Mesendoderm (in vitro differentiated cells): ENCODE data around the gene RBM19.

Experiments used
- DNase-seq: peaks from one replicate; pipeline ENCODE4 v3.0.0; 2013
- H2AK5ac ChIP-seq: 2 replicates; pipeline ENCODE4 v1.6.1; 2013; ENCODE audit warnings: low read length, inconsistent platforms
- H2BK120ac ChIP-seq: 2 replicates; pipeline ENCODE4 v1.6.1; 2013; ENCODE audit warnings: low read depth, mild to moderate bottlenecking, low read length, moderate library complexity, mixed read lengths
- H2BK15ac ChIP-seq: replicated peaks from 2 replicates; pipeline ENCODE4 v1.6.1; 2013; ENCODE audit warnings: low read depth, mild to moderate bottlenecking, moderate library complexity
- H2BK5ac ChIP-seq: 2 replicates; pipeline ENCODE4 v1.6.1; 2013; ENCODE audit warnings: low read length, inconsistent platforms
- H3K18ac ChIP-seq: 2 replicates; pipeline ENCODE4 v1.6.1; 2013; ENCODE audit warnings: mild to moderate bottlenecking, low read length, mixed read lengths
- H3K23ac ChIP-seq: one replicate; pipeline ENCODE4 v1.6.1; 2013; ENCODE audit warnings: low read length
- H3K27ac ChIP-seq: 2 replicates; pipeline ENCODE4 v1.5.1; 2013; ENCODE audit warnings: low read depth, mild to moderate bottlenecking, inconsistent platforms, low read length, moderate library complexity
- H3K27me3 ChIP-seq: 2 replicates; pipeline ENCODE4 v1.6.1; 2013; ENCODE audit warnings: low read length, control low read depth, mild to moderate bottlenecking, inconsistent platforms; ENCODE audit not compliant: insufficient read depth, poor library complexity
- H3K36me3 ChIP-seq: 2 replicates; pipeline ENCODE4 v1.6.1; 2013; ENCODE audit warnings: low read length, inconsistent platforms; ENCODE audit not compliant: control insufficient read depth, insufficient read depth
- H3K4ac ChIP-seq: one replicate; pipeline ENCODE4 v1.6.1; 2013; ENCODE audit warnings: low read depth, mild to moderate bottlenecking, low read length, moderate library complexity
- H3K4me1 ChIP-seq: 2 replicates; pipeline ENCODE4 v1.6.1; 2013; ENCODE audit warnings: low read depth, low read length, inconsistent platforms; ENCODE audit not compliant: control insufficient read depth
- H3K4me2 ChIP-seq: 2 replicates; pipeline ENCODE4 v1.6.1; 2013; ENCODE audit warnings: low read length
- H3K4me3 ChIP-seq: 2 replicates; pipeline ENCODE4 v1.5.1; 2013; ENCODE audit warnings: mild to moderate bottlenecking, low read length
- H3K56ac ChIP-seq: one replicate; pipeline ENCODE4 v1.6.1; 2013; ENCODE audit warnings: low read length
- H3K79me1 ChIP-seq: 2 replicates; pipeline ENCODE4 v1.6.1; 2013; ENCODE audit warnings: low read length, inconsistent platforms
- H3K79me2 ChIP-seq: 2 replicates; pipeline ENCODE4 v1.6.1; 2013; ENCODE audit warnings: mild to moderate bottlenecking, low read length; ENCODE audit not compliant: control insufficient read depth, insufficient read depth
- H3K9ac ChIP-seq: 2 replicates; pipeline ENCODE4 v1.6.1; 2013; ENCODE audit warnings: low read length, inconsistent platforms
- H4K5ac ChIP-seq: one replicate; pipeline ENCODE4 v1.6.1; 2013; ENCODE audit warnings: low read length
- H4K8ac ChIP-seq: one replicate; pipeline ENCODE4 v1.6.1; 2013; ENCODE audit warnings: low read depth, mild to moderate bottlenecking, control low read depth, low read length, moderate library complexity
- WGBS: extraction: QIAGEN DNeasy Blood & Tissue Kit; methylation state at CpG from one replicate; pipeline ENCODE4 v1.1.7; 2013; ENCODE audit warnings: low lambda C conversion rate, missing lambda C conversion rate; ENCODE audit not compliant: insufficient coverage; ENCODE audit errors: extremely low coverage; 5-methylcytosine and 5-hydroxymethylcytosine counted together

RBM19 gene

GRCh38 chr12:113837528-113838296 lies 128.4 kb downstream of the RBM19 start:
- Histone ChIP-seq H3K79me2 (no peaks in the 10 kb centered on the region), H4K8ac (no peak overlapping the region), H3K36me3 (no peaks in the 10 kb centered on the region), H3K18ac (no peak overlapping the region), H2BK15ac (no peak overlapping the region), H3K4ac (no peak overlapping the region), H3K79me1 (no peaks in the 10 kb centered on the region), H2BK120ac (no peak overlapping the region), H3K23ac (no peak overlapping the region), H2AK5ac (no peak overlapping the region), H3K27ac (no peak overlapping the region), H3K27me3 (no peaks in the 10 kb centered on the region), H3K4me1 (no peaks in the 10 kb centered on the region), H3K9ac (no peak overlapping the region), H3K4me3 (no peak overlapping the region), H2BK5ac (no peak overlapping the region), H4K5ac (no peak overlapping the region), H3K56ac (no peak overlapping the region), H3K4me2 (no peak overlapping the region)
- WGBS = 100% methylated on average over 1 of the region's 15 CpGs
- DNase-seq = no peak

GRCh38 chr12:113837084-113837483 lies 129.0 kb downstream of the RBM19 start:
- no peak overlapping the region for H2BK15ac ChIP-seq
- H3K9ac ChIP-seq = no peak overlapping the region
- no CpG with 5 or more reads among the region's 5 CpGs for WGBS
- no peak overlapping the region for H3K56ac ChIP-seq
- H2BK5ac ChIP-seq = no peak overlapping the region
- no peaks in the 10 kb centered on the region for H3K79me2 ChIP-seq
- no peak overlapping the region for H4K5ac ChIP-seq
- H3K4me1 ChIP-seq = no peaks in the 10 kb centered on the region
- no peak overlapping the region for H3K27ac ChIP-seq
- H3K18ac ChIP-seq = no peak overlapping the region
- H3K4me3 ChIP-seq = no peak overlapping the region
- H3K4ac ChIP-seq = no peak overlapping the region
- H3K27me3 ChIP-seq = no peaks in the 10 kb centered on the region
- no peaks in the 10 kb centered on the region for H3K79me1 ChIP-seq
- H2AK5ac ChIP-seq = no peak overlapping the region
- no peak for DNase-seq
- H4K8ac ChIP-seq = no peak overlapping the region
- H3K23ac ChIP-seq = no peak overlapping the region
- H3K4me2 ChIP-seq = no peak overlapping the region
- no peak overlapping the region for H2BK120ac ChIP-seq
- no peaks in the 10 kb centered on the region for H3K36me3 ChIP-seq

- Histone ChIP-seq H4K8ac (no peak overlapping the region), H3K4me3 (no peak overlapping the region), H4K5ac (no peak overlapping the region), H3K79me1 (no peaks in the 10 kb centered on the region), H2BK120ac (no peak overlapping the region), H3K9ac (no peak overlapping the region), H3K79me2 (no peaks in the 10 kb centered on the region), H2BK5ac (no peak overlapping the region), H2BK15ac (no peak overlapping the region), H3K18ac (no peak overlapping the region), H3K4me1 (no peaks in the 10 kb centered on the region), H3K27me3 (no peaks in the 10 kb centered on the region), H3K23ac (no peak overlapping the region), H3K36me3 (no peaks in the 10 kb centered on the region), H2AK5ac (no peak overlapping the region), H3K4me2 (no peak overlapping the region), H3K56ac (no peak overlapping the region), H3K4ac (no peak overlapping the region), H3K27ac (no peak overlapping the region)
- no CpG with 5 or more reads among the region's 16 CpGs for WGBS
- no peak for DNase-seq
Measured at GRCh38 chr12:113835896-113836295, 130.2 kb downstream of the RBM19 start.

DNA sequence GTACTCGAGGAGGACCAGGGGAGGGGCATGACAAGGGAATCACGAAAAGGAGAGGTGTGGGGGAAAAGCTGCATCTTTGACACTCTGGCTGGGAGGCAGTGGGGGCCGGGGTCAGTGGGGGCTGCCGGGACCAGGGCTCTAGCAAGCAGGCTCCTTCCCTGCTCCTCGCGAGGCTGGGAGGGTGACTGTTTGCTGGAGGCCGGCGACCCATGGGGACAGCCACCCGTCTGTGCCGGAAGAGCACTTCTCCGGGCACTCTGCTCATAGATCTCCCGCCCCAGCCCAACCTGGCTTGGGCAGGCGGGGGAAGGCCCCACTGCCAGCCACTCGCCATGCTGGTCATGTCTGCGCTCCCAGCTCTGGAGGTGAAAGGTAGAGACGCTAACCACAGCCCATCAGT lies 130.7 kb downstream of the RBM19 start:
- H3K23ac ChIP-seq = no peak overlapping the region
- no peaks in the 10 kb centered on the region for H3K4me1 ChIP-seq
- H3K27me3 ChIP-seq = no peaks in the 10 kb centered on the region
- no peaks in the 10 kb centered on the region for H3K36me3 ChIP-seq
- H3K4ac ChIP-seq = no peak overlapping the region
- H4K5ac ChIP-seq = no peak overlapping the region
- no peak overlapping the region for H3K4me3 ChIP-seq
- no peak overlapping the region for H3K27ac ChIP-seq
- no peaks in the 10 kb centered on the region for H3K79me1 ChIP-seq
- H3K4me2 ChIP-seq = no peak overlapping the region
- DNase-seq = no peak
- no peak overlapping the region for H3K56ac ChIP-seq
- no peak overlapping the region for H2BK5ac ChIP-seq
- no peaks in the 10 kb centered on the region for H3K79me2 ChIP-seq
- H2AK5ac ChIP-seq = no peak overlapping the region
- H2BK120ac ChIP-seq = no peak overlapping the region
- H3K9ac ChIP-seq = no peak overlapping the region
- H3K18ac ChIP-seq = no peak overlapping the region
- no peak overlapping the region for H4K8ac ChIP-seq
- no CpG with 5 or more reads among the region's 16 CpGs for WGBS
- H2BK15ac ChIP-seq = no peak overlapping the region

DNA sequence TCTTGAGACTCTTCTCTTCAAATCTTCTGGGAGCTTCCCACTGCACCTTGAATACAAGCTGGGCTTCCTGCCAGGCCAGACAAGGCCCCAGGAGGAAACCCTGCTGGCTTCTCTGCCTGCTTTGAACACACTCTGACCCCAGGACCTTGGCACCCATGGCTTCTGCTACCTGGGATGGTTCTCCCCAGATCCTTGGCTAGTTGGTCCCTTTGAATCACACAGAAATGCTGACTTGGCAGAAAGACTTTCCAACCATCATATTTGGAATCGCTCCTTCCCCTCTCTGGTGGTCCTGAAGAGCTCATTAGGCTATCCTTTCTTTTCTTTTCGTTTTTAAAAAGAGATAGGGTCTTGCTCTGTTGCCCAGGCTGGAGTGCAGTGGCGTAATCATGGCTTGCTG lies 132.7 kb downstream of the RBM19 start:
- Histone ChIP-seq H3K27me3 (no peaks in the 10 kb centered on the region), H3K4me1 (no peaks in the 10 kb centered on the region), H3K9ac (no peak overlapping the region), H2BK15ac (no peak overlapping the region), H3K4me2 (no peak overlapping the region), H4K5ac (no peak overlapping the region), H3K23ac (no peak overlapping the region), H2BK120ac (no peak overlapping the region), H3K36me3 (no peaks in the 10 kb centered on the region), H3K56ac (no peak overlapping the region), H4K8ac (no peak overlapping the region), H2AK5ac (no peak overlapping the region), H3K4ac (no peak overlapping the region), H3K79me2 (no peaks in the 10 kb centered on the region), H3K79me1 (no peaks in the 10 kb centered on the region), H3K4me3 (no peak overlapping the region), H3K18ac (no peak overlapping the region), H2BK5ac (no peak overlapping the region), H3K27ac (no peak overlapping the region)
- DNase-seq = no peak
- WGBS = no CpG with 5 or more reads among the region's 3 CpGs

- no peak overlapping the region for H4K5ac ChIP-seq
- no peaks in the 10 kb centered on the region for H3K79me2 ChIP-seq
- H3K4me2 ChIP-seq = no peak overlapping the region
- no peaks in the 10 kb centered on the region for H3K27me3 ChIP-seq
- H3K4me3 ChIP-seq = no peak overlapping the region
- H2BK120ac ChIP-seq = no peak overlapping the region
- H3K4me1 ChIP-seq = no peaks in the 10 kb centered on the region
- H3K23ac ChIP-seq = no peak overlapping the region
- H2BK15ac ChIP-seq = no peak overlapping the region
- H2BK5ac ChIP-seq = no peak overlapping the region
- H3K18ac ChIP-seq = no peak overlapping the region
- H3K79me1 ChIP-seq = no peaks in the 10 kb centered on the region
- no peak overlapping the region for H3K9ac ChIP-seq
- H2AK5ac ChIP-seq = no peak overlapping the region
- H3K56ac ChIP-seq = no peak overlapping the region
- WGBS = no CpG with 5 or more reads among the region's 20 CpGs
- no peak overlapping the region for H3K4ac ChIP-seq
- H3K36me3 ChIP-seq = no peaks in the 10 kb centered on the region
- no peak for DNase-seq
- H4K8ac ChIP-seq = no peak overlapping the region
- H3K27ac ChIP-seq = no peak overlapping the region
Measured at GRCh38 chr12:113831476-113831875, 134.6 kb downstream of the RBM19 start.
